ENCODE results near the gene RANBP3L. TPM values are rescaled to one million over a fixed set of nuclear protein-coding genes. Genes with fewer than 3 reads are reported as not detected.

Gene RANBP3L
- total and polyA plus RNA-seq, 2 of the 4 experiments (the other 2 are of a cell fraction) = not detected

GRCh38 chr5:36312953-36313672, 11.4 kb upstream of the RANBP3L start:
- Histone ChIP-seq H3K23ac (ENCODE audit: low read depth, low read length) (no peak overlapping the region), H2BK120ac (ENCODE audit: low read depth, low read length) (no peak overlapping the region), H3K27me3 (ENCODE audit: control insufficient read depth, insufficient read depth, low read length) (peaks cover 8% of the 10 kb centered on the region), H3K4me1 (ENCODE audit: control insufficient read depth, insufficient read depth, low read length) (no peaks in the 10 kb centered on the region), H3K9me3 (ENCODE audit: control insufficient read depth, insufficient read depth, low read length) (no peaks in the 10 kb centered on the region), H3K36me3 (ENCODE audit: control insufficient read depth, insufficient read depth, low read length) (no peaks in the 10 kb centered on the region), H2BK5ac (ENCODE audit: low read depth, low read length, poor library complexity, severe bottlenecking) (no peak overlapping the region), H2BK15ac (ENCODE audit: low read depth, low read length) (no peak overlapping the region), H2AK9ac (replicated peaks; ENCODE audit: low read depth, low read length, poor library complexity) (no peak overlapping the region), H3K56ac (ENCODE audit: extremely low read depth, insufficient read depth, low read length) (no peak overlapping the region), H3K4me2 (ENCODE audit: low read depth, low read length) (no peak overlapping the region), H3K79me1 (ENCODE audit: low read depth in 1 of 2, low read length in 2 of 2) (no peaks in the 10 kb centered on the region), H3K9me1 (ENCODE audit: insufficient read depth, low read length) (no peaks in the 10 kb centered on the region), H3K4ac (ENCODE audit: low read depth, low read length) (no peak overlapping the region), H3K27ac (ENCODE audit: insufficient read depth, low read length) (no peak overlapping the region), H4K91ac (ENCODE audit: insufficient read depth, low read depth, low read length) (no peak overlapping the region), H4K5ac (ENCODE audit: low read depth, low read length) (no peak overlapping the region), H3K18ac (ENCODE audit: low read depth, low read length) (no peak overlapping the region), H3K9ac (ENCODE audit: low read depth, low read length) (no peak overlapping the region), H2BK20ac (ENCODE audit: low read depth, low read length) (no peak overlapping the region), H2AK5ac (ENCODE audit: low read depth, low read length) (no peak overlapping the region), H3K14ac (replicated peaks; ENCODE audit: low read depth, low read length) (no peak overlapping the region), H4K8ac (ENCODE audit: low read depth in 2 of 2, low read length in 2 of 2) (no peak overlapping the region), H4K20me1 (ENCODE audit: insufficient read depth, low read length) (no peaks in the 10 kb centered on the region), H3K4me3 (ENCODE audit: insufficient read depth, low read depth, low read length) (no peak overlapping the region), H2AFZ (replicated peaks; ENCODE audit: low read length, poor library complexity) (no peak overlapping the region)
- no TSS peak for BruUV-seq (replicated peaks)
- DNase-seq (no peak), ATAC-seq (ENCODE audit: low read depth) (no peak)
- dilution Hi-C loops (cut with HindIII; ENCODE audit: low sequenced_read_pairs, unreplicated experiment) (no loop called here), in situ Hi-C loops (cut with MboI; ENCODE audit: low sequenced_read_pairs) (no loop called here), intact Hi-C loops (cut with micrococcal nuclease) (no loop called here)
- TF ChIP-seq MAZ (IDR thresholded peaks at IDR 0.05; ENCODE audit: borderline replicate concordance, low read depth, low read length) (no peak), SMC3 (IDR thresholded peaks at IDR 0.05; ENCODE audit: low read depth, low read length) (no peak), MAFK (IDR thresholded peaks at IDR 0.05; ENCODE audit: low read depth, low read length) (no peak), MXI1 (IDR thresholded peaks at IDR 0.05; ENCODE audit: borderline replicate concordance, low read depth, low read length) (no peak), USF2 (IDR thresholded peaks at IDR 0.05; ENCODE audit: low read depth, low read length) (no peak), CEBPB (IDR thresholded peaks at IDR 0.05; ENCODE audit: low read depth, low read length) (no peak), RCOR1 (IDR thresholded peaks at IDR 0.05; ENCODE audit: insufficient replicate concordance, low read length) (no peak), CTCF (conservative IDR thresholded peaks at IDR 0.05; ENCODE audit: low read depth, low read length) (no peak), RFX5 (IDR thresholded peaks at IDR 0.05; ENCODE audit: low read depth, low read length) (no peak)
- WGBS, 2 experiments (ENCODE audit: extremely low coverage in 2 of 2, insufficient read length in 1 of 2) = no CpG with 5 or more reads among the region's 1 CpG
- CTCF ChIA-PET = no interaction called here
- POLR2A ChIA-PET (ENCODE audit: unreplicated experiment) = no interaction called here

Data from IMR-90 (cell line).